HepG2 (cell line): ENCODE measurements around the gene QRICH2. TPM values are rescaled to one million over a fixed set of nuclear protein-coding genes. Genes with fewer than 3 reads are reported as not detected.

Source experiments
- BCL6 ChIP-seq: IDR thresholded peaks from 2 replicates; pipeline ENCODE4 v1.6.1; 2016; ENCODE audit warnings: missing genetic modification reagents, missing compliant biosample characterization
- BHLHE40 ChIP-seq: IDR thresholded peaks from 2 replicates; pipeline ENCODE4 v1.6.1; 2011; ENCODE audit warnings: low read length, improper control_type of control experiment
- DNMT1 ChIP-seq: sonication (generic); formaldehyde crosslinking; IDR thresholded peaks from 2 replicates; pipeline ENCODE4 v1.5.1; 2020; ENCODE audit warnings: mild to moderate bottlenecking, missing genetic modification reagents
- GPN1 ChIP-seq: sonication (generic); formaldehyde crosslinking; IDR thresholded peaks from 2 replicates; pipeline ENCODE4 v1.5.1; 2020; ENCODE audit warnings: missing genetic modification reagents, borderline replicate concordance
- HMG20A ChIP-seq: IDR thresholded peaks from 2 replicates; pipeline ENCODE4 v1.6.1; 2016; ENCODE audit warnings: borderline replicate concordance
- HMGXB3 ChIP-seq: sonication (generic); formaldehyde crosslinking; IDR thresholded peaks from 2 replicates; pipeline ENCODE4 v1.4.0; 2020; ENCODE audit warnings: missing genetic modification reagents, borderline replicate concordance
- KDM3A ChIP-seq: IDR thresholded peaks from 2 replicates; pipeline ENCODE4 v1.6.1; 2018; ENCODE audit warnings: low read depth, missing compliant biosample characterization
- MEF2D ChIP-seq: sonication (generic); formaldehyde crosslinking; IDR thresholded peaks from 2 replicates; pipeline ENCODE4 v1.5.1; 2020; ENCODE audit warnings: mild to moderate bottlenecking, missing genetic modification reagents
- MNT ChIP-seq: fragments of 450-650 bp; IDR thresholded peaks from 2 replicates; pipeline ENCODE4 v1.6.1; 2016
- MTA1 ChIP-seq: sonication (generic); formaldehyde crosslinking; IDR thresholded peaks from 2 replicates; pipeline ENCODE4 v1.4.0; 2020; ENCODE audit warnings: missing genetic modification reagents, mild to moderate bottlenecking, borderline replicate concordance
- PRDM4 ChIP-seq: sonication (generic); formaldehyde crosslinking; IDR thresholded peaks from 2 replicates; pipeline ENCODE4 v1.9.0; 2021; ENCODE audit warnings: missing genetic modification reagents, borderline replicate concordance
- PTBP1 ChIP-seq: fragments of 200-400 bp; formaldehyde crosslinking; IDR thresholded peaks from 2 replicates; pipeline ENCODE4 v1.6.1; 2018; ENCODE audit warnings: low read length, low read depth; ENCODE audit not compliant: poor library complexity, severe bottlenecking
- RBM39 ChIP-seq: fragments of 200-400 bp; formaldehyde crosslinking; IDR thresholded peaks from one replicate; pipeline ENCODE4 v1.6.1; 2018; ENCODE audit warnings: antibody characterized with exemption, mild to moderate bottlenecking, low read depth, low read length; ENCODE audit not compliant: poor library complexity, severe bottlenecking
- REPIN1 ChIP-seq: sonication (generic); formaldehyde crosslinking; IDR thresholded peaks from 2 replicates; pipeline ENCODE4 v1.8.0; 2022; ENCODE audit warnings: missing genetic modification reagents, low read depth, mild to moderate bottlenecking, borderline replicate concordance
- SMARCC2 ChIP-seq: fragments of 450-650 bp; IDR thresholded peaks from 2 replicates; pipeline ENCODE4 v1.6.1; 2017; ENCODE audit warnings: antibody characterized with exemption, mild to moderate bottlenecking
- THAP11 ChIP-seq: IDR thresholded peaks from 2 replicates; pipeline ENCODE4 v1.6.1; 2016; ENCODE audit warnings: missing biosample characterization, missing genetic modification reagents
- ZNF510 ChIP-seq: sonication (generic); formaldehyde crosslinking; IDR thresholded peaks from 2 replicates; pipeline ENCODE4 v1.4.0; 2020; ENCODE audit warnings: low read depth, mild to moderate bottlenecking, missing genetic modification reagents
- ZNF784 ChIP-seq: sonication (generic); formaldehyde crosslinking; IDR thresholded peaks from 2 replicates; pipeline ENCODE4 v1.5.1; 2020; ENCODE audit warnings: missing genetic modification reagents, mild to moderate bottlenecking, borderline replicate concordance
- polyA plus RNA-seq, 8 experiments: library from polyadenylated mRNA; depleted of rRNA in 3 of 8; stranded (reverse) in 7 of 8; unstranded in 1 of 8; fragments of >200 nt; fragmentation: Illumina TruSeq in 4 of 8; extraction: Trizol in 4 of 8; gene quantifications; 2 replicates each; pipeline versions ENCODE4 v1.2.1 to v1.2.3, GENCODE V29; 2011 to 2016; ENCODE audit warnings: low read depth in 4 of 8, missing spikeins in 1 of 8, mixed read lengths in 1 of 8; ENCODE audit not compliant: insufficient read depth in 1 of 8
- total RNA-seq, 5 experiments: library from RNA; depleted of rRNA; stranded (reverse); fragments of >200 nt; fragmentation: Illumina TruSeq; extraction: Trizol; gene quantifications; 2 replicates each; pipeline ENCODE4 v1.2.3, GENCODE V29; 2016; ENCODE audit warnings: low read depth in 1 of 5

The QRICH2 gene
- total and polyA plus RNA-seq, 2 of the 13 experiments (the other 11 are each of a cell fraction or from before 2014, with no cell fraction given): 3.7 to 5.7 TPM

- TF ChIP-seq MNT (peak; percentile 66), MEF2D (CRISPR knock-in tag) (no peak; the same call in none of the 2 replicates), HMGXB3 (CRISPR knock-in tag) (peak; percentile 82; the same call in 1 of the 2 replicates), HMG20A (CRISPR knock-in tag) (peak; percentile 67; the same call in 1 of the 2 replicates), PRDM4 (CRISPR knock-in tag) (no peak; the same call in 1 of the 2 replicates), RBM39 (peak; percentile 58), ZNF784 (peak; percentile 95; the same call in 1 of the 2 replicates), BHLHE40 (0 out of 2 replicates have a peak, but pooled peaks have one; percentile 38), MTA1 (peak; percentile 89), PTBP1 (no peak), KDM3A (peak; percentile 97), REPIN1 (CRISPR knock-in tag) (peak; percentile 69; the same call in 1 of the 2 replicates), SMARCC2 (no peak), BCL6 (CRISPR knock-in tag) (peak; percentile 24; the same call in 1 of the 2 replicates), ZNF510 (CRISPR knock-in tag) (0 out of 2 replicates have a peak, but pooled peaks have one; percentile 62), THAP11 (CRISPR knock-in tag) (peak; percentile 94), GPN1 (CRISPR knock-in tag) (peak; percentile 63; the same call in 1 of the 2 replicates), DNMT1 (peak; percentile 97)
Measured at GRCh38 chr17:76353599-76354316, 45.7 kb upstream of the QRICH2 start, which contains the start of gene PRPSAP1 (continued).
